IMR-90 (cell line): ENCODE data around the gene PCDHGA7. TPM values are rescaled to one million over a fixed set of nuclear protein-coding genes. Genes with fewer than 3 reads are reported as not detected.

Experiments used
- ATAC-seq: fragments of 200-7000 bp; cut with Tn5 transposase; 2 replicates; pipeline ENCODE4 v1.9.1; 2020; ENCODE audit warnings: low read depth, mild to moderate bottlenecking, moderate library complexity
- BruUV-seq: library from RNA; stranded (reverse); fragments of 400-500 nt; replicated peaks from 2 replicates; lab custom pipeline; 2021; lab: Mats Ljungman, UMichigan
- CTCF ChIA-PET: fragments of 300-600 bp; formaldehyde crosslinking; extraction: SDS; loops from one replicate; lab custom pipeline; 2021; ENCODE audit warnings: antibody characterized with exemption; lab: Yijun Ruan, JAX
- POLR2A ChIA-PET: fragments of 300-600 bp; sonication (Branson Sonifier 250); formaldehyde crosslinking; loops from one replicate; lab custom pipeline; 2022; ENCODE audit warnings: antibody characterized with exemption; ENCODE audit not compliant: unreplicated experiment; lab: Charles Lee
- DNase-seq: peaks from one replicate; pipeline ENCODE4 v3.0.0; 2013
- H2AFZ ChIP-seq: replicated peaks from 2 replicates; pipeline ENCODE3; 2013; ENCODE audit warnings: low read length, mild to moderate bottlenecking; ENCODE audit not compliant: poor library complexity
- H2AK5ac ChIP-seq: 2 replicates; pipeline ENCODE4 v1.6.1; 2013; ENCODE audit warnings: low read depth, low read length, inconsistent platforms
- H2AK9ac ChIP-seq: replicated peaks from 2 replicates; pipeline ENCODE3; 2013; ENCODE audit warnings: mild to moderate bottlenecking, low read depth, low read length, moderate library complexity; ENCODE audit not compliant: poor library complexity
- H2BK120ac ChIP-seq: 2 replicates; pipeline ENCODE4 v1.6.1; 2013; ENCODE audit warnings: low read depth, low read length, inconsistent platforms
- H2BK15ac ChIP-seq: 3 replicates; pipeline ENCODE4 v1.6.1; 2013; ENCODE audit warnings: low read depth, low read length, inconsistent platforms
- H2BK20ac ChIP-seq: 2 replicates; pipeline ENCODE4 v1.6.1; 2013; ENCODE audit warnings: low read depth, mild to moderate bottlenecking, inconsistent platforms, low read length, moderate library complexity
- H2BK5ac ChIP-seq: 2 replicates; pipeline ENCODE4 v1.6.1; 2013; ENCODE audit warnings: mild to moderate bottlenecking, low read depth, low read length, inconsistent platforms; ENCODE audit not compliant: poor library complexity, severe bottlenecking
- H3K14ac ChIP-seq: replicated peaks from 2 replicates; pipeline ENCODE4 v1.6.1; 2013; ENCODE audit warnings: low read depth, low read length, inconsistent platforms
- H3K18ac ChIP-seq: 2 replicates; pipeline ENCODE4 v1.6.1; 2013; ENCODE audit warnings: low read depth, low read length, control low read depth
- H3K23ac ChIP-seq: 2 replicates; pipeline ENCODE4 v1.6.1; 2013; ENCODE audit warnings: low read depth, low read length, inconsistent platforms
- H3K27ac ChIP-seq: 2 replicates; pipeline ENCODE4 v1.5.1; 2013; ENCODE audit warnings: mild to moderate bottlenecking, control low read depth, low read length; ENCODE audit not compliant: insufficient read depth
- H3K27me3 ChIP-seq: 2 replicates; pipeline ENCODE4 v1.6.1; 2013; ENCODE audit warnings: low read length; ENCODE audit not compliant: control insufficient read depth, insufficient read depth
- H3K36me3 ChIP-seq: 2 replicates; pipeline ENCODE4 v1.6.1; 2013; ENCODE audit warnings: low read length, mixed read lengths; ENCODE audit not compliant: control insufficient read depth, insufficient read depth
- H3K4ac ChIP-seq: 2 replicates; pipeline ENCODE4 v1.6.1; 2013; ENCODE audit warnings: low read depth, low read length, inconsistent platforms
- H3K4me1 ChIP-seq: 2 replicates; pipeline ENCODE4 v1.6.1; 2013; ENCODE audit warnings: low read length, mixed read lengths; ENCODE audit not compliant: control insufficient read depth, insufficient read depth
- H3K4me2 ChIP-seq: 2 replicates; pipeline ENCODE4 v1.6.1; 2013; ENCODE audit warnings: low read depth, mild to moderate bottlenecking, control low read depth, low read length, moderate library complexity
- H3K4me3 ChIP-seq: 2 replicates; pipeline ENCODE4 v1.5.1; 2013; ENCODE audit warnings: low read depth, mild to moderate bottlenecking, control low read depth, low read length, moderate library complexity; ENCODE audit not compliant: insufficient read depth
- H3K56ac ChIP-seq: 2 replicates; pipeline ENCODE4 v1.6.1; 2013; ENCODE audit warnings: low read length, inconsistent platforms; ENCODE audit not compliant: insufficient read depth; ENCODE audit errors: extremely low read depth
- H3K79me1 ChIP-seq, 2 experiments: 2 replicates each; pipeline ENCODE4 v1.6.1; 2013; ENCODE audit warnings: low read length in 2 of 2, inconsistent platforms in 1 of 2, low read depth in 1 of 2
- H3K9ac ChIP-seq: 2 replicates; pipeline ENCODE4 v1.6.1; 2013; ENCODE audit warnings: low read depth, low read length, control low read depth
- H3K9me1 ChIP-seq: 2 replicates; pipeline ENCODE4 v1.6.1; 2013; ENCODE audit warnings: low read length, inconsistent platforms; ENCODE audit not compliant: insufficient read depth
- H3K9me3 ChIP-seq: 2 replicates; pipeline ENCODE4 v1.6.1; 2013; ENCODE audit warnings: low read length; ENCODE audit not compliant: control insufficient read depth, insufficient read depth
- H4K20me1 ChIP-seq: 2 replicates; pipeline ENCODE4 v1.6.1; 2013; ENCODE audit warnings: low read length, inconsistent platforms; ENCODE audit not compliant: insufficient read depth
- H4K5ac ChIP-seq: 2 replicates; pipeline ENCODE4 v1.6.1; 2013; ENCODE audit warnings: mild to moderate bottlenecking, low read depth, low read length, control low read depth
- H4K8ac ChIP-seq, 2 experiments: 2 replicates each; pipeline ENCODE4 v1.6.1; 2013; ENCODE audit warnings: low read depth in 2 of 2, low read length in 2 of 2, control low read depth in 1 of 2, inconsistent platforms in 1 of 2
- H4K91ac ChIP-seq: 2 replicates; pipeline ENCODE4 v1.6.1; 2013; ENCODE audit warnings: low read depth, low read length, inconsistent platforms; ENCODE audit not compliant: insufficient read depth
- BHLHE40 ChIP-seq: fragments of 150-350 bp; IDR thresholded peaks from 2 replicates; pipeline ENCODE4 v1.6.1; 2016; ENCODE audit warnings: mild to moderate bottlenecking, low read depth, low read length
- CEBPB ChIP-seq: IDR thresholded peaks from 2 replicates; pipeline ENCODE4 v1.6.1; 2012; ENCODE audit warnings: low read depth, low read length, improper control_type of control experiment
- CHD1 ChIP-seq: IDR thresholded peaks from 2 replicates; pipeline ENCODE4 v1.6.1; 2012; ENCODE audit warnings: low read depth, low read length, improper control_type of control experiment
- ELK1 ChIP-seq: fragments of 150-350 bp; IDR thresholded peaks from 2 replicates; pipeline ENCODE4 v1.6.1; 2016; ENCODE audit warnings: low read depth, mild to moderate bottlenecking, low read length, moderate library complexity, borderline replicate concordance
- FOS ChIP-seq: fragments of 150-350 bp; IDR thresholded peaks from 2 replicates; pipeline ENCODE4 v1.6.1; 2016; ENCODE audit warnings: low read depth, low read length
- MAFK ChIP-seq: IDR thresholded peaks from 2 replicates; pipeline ENCODE4 v1.6.1; 2012; ENCODE audit warnings: low read depth, low read length, improper control_type of control experiment
- MAZ ChIP-seq: IDR thresholded peaks from 2 replicates; pipeline ENCODE4 v1.6.1; 2012; ENCODE audit warnings: low read depth, mild to moderate bottlenecking, low read length, improper control_type of control experiment, moderate library complexity, borderline replicate concordance
- MXI1 ChIP-seq: IDR thresholded peaks from 2 replicates; pipeline ENCODE4 v1.6.1; 2012; ENCODE audit warnings: low read depth, mild to moderate bottlenecking, low read length, moderate library complexity, borderline replicate concordance
- NFE2L2 ChIP-seq: fragments of 150-350 bp; IDR thresholded peaks from 2 replicates; pipeline ENCODE4 v1.6.1; 2016; ENCODE audit warnings: low read depth, mild to moderate bottlenecking, low read length
- POLR2A ChIP-seq: IDR thresholded peaks from 2 replicates; pipeline ENCODE4 v1.6.1; 2012; ENCODE audit warnings: mild to moderate bottlenecking, low read depth, low read length
- RAD21 ChIP-seq: IDR thresholded peaks from 2 replicates; pipeline ENCODE4 v1.6.1; 2012; ENCODE audit warnings: low read length, improper control_type of control experiment
- RCOR1 ChIP-seq: IDR thresholded peaks from 2 replicates; pipeline ENCODE4 v1.6.1; 2012; ENCODE audit warnings: mild to moderate bottlenecking, low read length, improper control_type of control experiment; ENCODE audit not compliant: insufficient replicate concordance
- RFX5 ChIP-seq: IDR thresholded peaks from 2 replicates; pipeline ENCODE4 v1.8.0; 2012; ENCODE audit warnings: low read depth, mild to moderate bottlenecking, low read length, moderate library complexity
- SMC3 ChIP-seq: fragments of 150-350 bp; IDR thresholded peaks from 2 replicates; pipeline ENCODE4 v1.6.1; 2016; ENCODE audit warnings: low read depth, mild to moderate bottlenecking, antibody characterized with exemption, low read length, moderate library complexity
- USF2 ChIP-seq: fragments of 150-350 bp; IDR thresholded peaks from 2 replicates; pipeline ENCODE4 v1.6.1; 2017; ENCODE audit warnings: mild to moderate bottlenecking, antibody characterized with exemption, low read length, low read depth
- WGBS, 2 experiments: methylation state at CpG; one replicate each; pipeline versions ENCODE4 v1.1.5 to v1.1.7; 2013; ENCODE audit warnings: missing lambda C conversion rate in 2 of 2; ENCODE audit not compliant: insufficient read length in 1 of 2; ENCODE audit errors: extremely low coverage in 2 of 2; 5-methylcytosine and 5-hydroxymethylcytosine counted together
- dilution Hi-C: fragments of 300-500 bp; cut with HindIII; formaldehyde crosslinking; loops from one replicate; pipeline ENCODE4 v1.14.3; 2018; ENCODE audit warnings: low sequenced_read_pairs; ENCODE audit not compliant: unreplicated experiment
- in situ Hi-C: fragments of 300-500 bp; cut with MboI; formaldehyde crosslinking; loops from 3 replicates; pipeline ENCODE4 v1.14.3; 2019; ENCODE audit warnings: low sequenced_read_pairs, inconsistent platforms, mixed read lengths
- intact Hi-C: fragments of 100-400 bp; cut with micrococcal nuclease; formaldehyde crosslinking; loops from 2 replicates; pipeline ENCODE4 v1.10.0; 2022
- polyA plus RNA-seq, 3 experiments: library from polyadenylated mRNA; depleted of rRNA; stranded (reverse); fragments of >200 nt; gene quantifications; 2 replicates each; pipeline ENCODE4 v1.2.3, GENCODE V29; 2012; ENCODE audit warnings: low replicate concordance in 1 of 3
- total RNA-seq: library from RNA; depleted of rRNA; stranded (reverse); fragments of >200 nt; gene quantifications from 2 replicates; pipeline ENCODE4 v1.2.3, GENCODE V29; 2012
- TF ChIP-seq, protein P1 (sequence below): conservative IDR thresholded peaks from 2 replicates; pipeline ENCODE4 v1.5.1; 2012; ENCODE audit warnings: mild to moderate bottlenecking, low read depth, low read length, improper control_type of control experiment

The PCDHGA7 gene
- total and polyA plus RNA-seq, 2 of the 4 experiments (the other 2 are of a cell fraction), result 3.2 to 3.4 TPM

- Histone ChIP-seq H4K20me1 (no peaks in the 10 kb centered on the region), H4K8ac (no peak overlapping the region), H2AK5ac (no peak overlapping the region), H2BK120ac (no peak overlapping the region), H3K79me1 (peaks cover 9 to 21% of the 10 kb centered on the region in 2 experiments; a peak in 2 of 4 replicates), H3K14ac (no peak overlapping the region), H2BK20ac (no peak overlapping the region), H4K91ac (no peak overlapping the region), H3K9me3 (peaks cover 47% of the 10 kb centered on the region; the same call in 1 of the 2 replicates), H3K9ac (no peak overlapping the region), H3K9me1 (no peaks in the 10 kb centered on the region), H3K27me3 (no peaks in the 10 kb centered on the region), H3K36me3 (peaks cover 25% of the 10 kb centered on the region), H3K27ac (no peak overlapping the region), H3K23ac (no peak overlapping the region), H2BK15ac (no peak overlapping the region), H3K4me2 (no peak overlapping the region), H3K56ac (no peak overlapping the region), H2AK9ac (peak overlapping the region; percentile 5), H4K5ac (no peak overlapping the region), H3K4me1 (no peaks in the 10 kb centered on the region), H3K4me3 (no peak overlapping the region), H3K18ac (no peak overlapping the region), H2BK5ac (no peak overlapping the region), H3K4ac (no peak overlapping the region), H2AFZ (no peak overlapping the region)
- in situ Hi-C loops, result no loop called here
- BruUV-seq, result no TSS peak
- WGBS, 2 experiments, result 63% methylated on average over 41 of the region's 53 CpGs; no CpG with 5 or more reads in 1 of the 2 experiments
- intact Hi-C loops, result no loop called here
- TF ChIP-seq NFE2L2 (no peak), RCOR1 (no peak), CHD1 (no peak), RAD21 (no peak), RFX5 (no peak), MAFK (no peak), POLR2A (no peak), MXI1 (no peak), USF2 (no peak), BHLHE40 (no peak), CEBPB (no peak), MAZ (no peak), FOS (no peak), SMC3 (no peak), ELK1 (no peak)
- TF ChIP-seq, protein P1, sequence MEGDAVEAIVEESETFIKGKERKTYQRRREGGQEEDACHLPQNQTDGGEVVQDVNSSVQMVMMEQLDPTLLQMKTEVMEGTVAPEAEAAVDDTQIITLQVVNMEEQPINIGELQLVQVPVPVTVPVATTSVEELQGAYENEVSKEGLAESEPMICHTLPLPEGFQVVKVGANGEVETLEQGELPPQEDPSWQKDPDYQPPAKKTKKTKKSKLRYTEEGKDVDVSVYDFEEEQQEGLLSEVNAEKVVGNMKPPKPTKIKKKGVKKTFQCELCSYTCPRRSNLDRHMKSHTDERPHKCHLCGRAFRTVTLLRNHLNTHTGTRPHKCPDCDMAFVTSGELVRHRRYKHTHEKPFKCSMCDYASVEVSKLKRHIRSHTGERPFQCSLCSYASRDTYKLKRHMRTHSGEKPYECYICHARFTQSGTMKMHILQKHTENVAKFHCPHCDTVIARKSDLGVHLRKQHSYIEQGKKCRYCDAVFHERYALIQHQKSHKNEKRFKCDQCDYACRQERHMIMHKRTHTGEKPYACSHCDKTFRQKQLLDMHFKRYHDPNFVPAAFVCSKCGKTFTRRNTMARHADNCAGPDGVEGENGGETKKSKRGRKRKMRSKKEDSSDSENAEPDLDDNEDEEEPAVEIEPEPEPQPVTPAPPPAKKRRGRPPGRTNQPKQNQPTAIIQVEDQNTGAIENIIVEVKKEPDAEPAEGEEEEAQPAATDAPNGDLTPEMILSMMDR, result no peak
- POLR2A ChIA-PET, result no interaction called here
- no peak for DNase-seq
- dilution Hi-C loops, result no loop called here
- ATAC-seq, result no peak
- CTCF ChIA-PET, result interaction anchor here (1.0 kb wide), 1 partner anchor 9 kb away, joined by 3 read pairs; no protein-coding TSS in a partner anchor
These were observed 45.4 kb downstream of the PCDHGA7 start for GRCh38 chr5:141427783-141428426.
